Uterus (tissue), 2 donors: ENCODE results near the gene SMIM38.

Experiments used
- POLR2A ChIP-seq, 2 donors: fragments of 450-650 bp; IDR thresholded peaks; one replicate each; pipeline ENCODE4 v1.6.1; 2016; ENCODE audit warnings: antibody characterized with exemption in 2 of 2, mild to moderate bottlenecking in 1 of 2, moderate library complexity in 1 of 2
- TF ChIP-seq, protein P1 (sequence below), 4 experiments: fragments of 200-600 bp in 2 of 4; fragments of 450-650 bp in 2 of 4; sonication (generic) in 2 of 4; IDR thresholded peaks; one replicate each; pipeline ENCODE4 v1.5.1; 2016 to 2019; ENCODE audit warnings: antibody characterized with exemption in 4 of 4, mild to moderate bottlenecking in 2 of 4, moderate library complexity in 1 of 4

DNA sequence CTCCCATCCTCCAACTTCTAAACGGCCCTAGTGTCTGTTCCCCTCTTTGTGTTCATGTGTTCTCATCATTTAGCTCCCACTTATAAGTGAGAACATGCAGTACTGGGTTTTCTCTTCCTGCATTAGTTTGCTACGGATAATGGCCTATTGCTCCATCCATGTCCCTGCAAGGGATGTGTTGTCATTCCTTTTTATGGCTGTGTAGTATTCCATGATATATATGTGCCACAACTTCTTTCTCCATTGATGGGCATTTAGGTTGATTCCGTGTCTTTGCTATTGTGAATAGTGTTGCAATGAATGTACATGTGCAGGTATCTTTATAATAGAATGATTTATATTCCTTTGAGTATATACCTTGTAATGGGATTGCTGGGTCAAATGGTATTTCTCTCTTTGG, 5.6 kb upstream of the SMIM38 start:
- TF ChIP-seq, protein P1, sequence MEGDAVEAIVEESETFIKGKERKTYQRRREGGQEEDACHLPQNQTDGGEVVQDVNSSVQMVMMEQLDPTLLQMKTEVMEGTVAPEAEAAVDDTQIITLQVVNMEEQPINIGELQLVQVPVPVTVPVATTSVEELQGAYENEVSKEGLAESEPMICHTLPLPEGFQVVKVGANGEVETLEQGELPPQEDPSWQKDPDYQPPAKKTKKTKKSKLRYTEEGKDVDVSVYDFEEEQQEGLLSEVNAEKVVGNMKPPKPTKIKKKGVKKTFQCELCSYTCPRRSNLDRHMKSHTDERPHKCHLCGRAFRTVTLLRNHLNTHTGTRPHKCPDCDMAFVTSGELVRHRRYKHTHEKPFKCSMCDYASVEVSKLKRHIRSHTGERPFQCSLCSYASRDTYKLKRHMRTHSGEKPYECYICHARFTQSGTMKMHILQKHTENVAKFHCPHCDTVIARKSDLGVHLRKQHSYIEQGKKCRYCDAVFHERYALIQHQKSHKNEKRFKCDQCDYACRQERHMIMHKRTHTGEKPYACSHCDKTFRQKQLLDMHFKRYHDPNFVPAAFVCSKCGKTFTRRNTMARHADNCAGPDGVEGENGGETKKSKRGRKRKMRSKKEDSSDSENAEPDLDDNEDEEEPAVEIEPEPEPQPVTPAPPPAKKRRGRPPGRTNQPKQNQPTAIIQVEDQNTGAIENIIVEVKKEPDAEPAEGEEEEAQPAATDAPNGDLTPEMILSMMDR (IDR thresholded peaks at IDR 0.05): no peak
- no peak for TF ChIP-seq POLR2A (IDR thresholded peaks at IDR 0.05)
